SU-DHL-6 (cell line): ENCODE measurements around the gene CYP4F12.

Source experiments
- H2AFZ ChIP-seq: fragments of 200-600 bp; sonication (generic); 2 replicates; pipeline ENCODE4 v1.6.1; 2014; ENCODE audit warnings: low read depth, mild to moderate bottlenecking, moderate library complexity, mixed read lengths, antibody characterized with exemption, low read length; ENCODE audit not compliant: severe bottlenecking
- H3F3A ChIP-seq: fragments of 200-600 bp; shearing (Covaris generic); 2 replicates; pipeline ENCODE4 v1.6.0; 2016; ENCODE audit warnings: antibody characterized with exemption, mild to moderate bottlenecking; ENCODE audit not compliant: insufficient read depth
- H3K27ac ChIP-seq: fragments of 200-600 bp; sonication (generic); 2 replicates; pipeline ENCODE4 v1.5.1; 2016; ENCODE audit warnings: low read depth, mild to moderate bottlenecking, low read length, moderate library complexity, mixed read lengths
- H3K27me3 ChIP-seq: fragments of 200-600 bp; sonication (generic), shearing (Covaris generic); 2 replicates; pipeline ENCODE4 v1.6.0; 2014; ENCODE audit warnings: mild to moderate bottlenecking, low read length
- H3K36me3 ChIP-seq: fragments of 200-600 bp; sonication (generic); 2 replicates; pipeline ENCODE4 v1.6.1; 2014; ENCODE audit warnings: mild to moderate bottlenecking, low read length, mixed read lengths
- H3K4me2 ChIP-seq: fragments of 300-600, 200-600 bp; shearing (Covaris generic), sonication (generic); 2 replicates; pipeline ENCODE4 v1.6.0; 2014; ENCODE audit warnings: low read length, low read depth, mild to moderate bottlenecking; ENCODE audit not compliant: poor library complexity, severe bottlenecking
- H3K4me3 ChIP-seq: fragments of 200-600 bp; sonication (generic); 2 replicates; pipeline ENCODE4 v1.5.1; 2014; ENCODE audit warnings: antibody characterized with exemption, low read length, mild to moderate bottlenecking, mixed read lengths; ENCODE audit not compliant: insufficient read depth, poor library complexity, severe bottlenecking
- H3K79me2 ChIP-seq: fragments of 200-600 bp; sonication (generic); 2 replicates; pipeline ENCODE4 v1.6.1; 2014; ENCODE audit warnings: mild to moderate bottlenecking, low read length, moderate library complexity; ENCODE audit not compliant: insufficient read depth
- H3K9ac ChIP-seq: fragments of 200-600 bp; sonication (generic); 2 replicates; pipeline ENCODE4 v1.7.0; 2014; ENCODE audit warnings: mild to moderate bottlenecking, low read length
- H3K9me2 ChIP-seq: fragments of 200-600 bp; sonication (generic); replicated peaks from 2 replicates; pipeline ENCODE4 v1.6.1; 2014; ENCODE audit warnings: low read length; ENCODE audit not compliant: insufficient read depth
- H3K9me3 ChIP-seq: fragments of 200-600 bp; sonication (generic); 2 replicates; pipeline ENCODE4 v1.6.1; 2014; ENCODE audit warnings: low read length, mixed read lengths; ENCODE audit not compliant: insufficient read depth
- H4K20me1 ChIP-seq: fragments of 200-600 bp; sonication (generic); 2 replicates; pipeline ENCODE4 v1.6.1; 2014; ENCODE audit warnings: low read depth, mild to moderate bottlenecking, antibody characterized with exemption, low read length, moderate library complexity, mixed read lengths
- EZH2phosphoT487 ChIP-seq: fragments of 200-600 bp; sonication (generic), shearing (Covaris generic); conservative IDR thresholded peaks from 2 replicates; pipeline ENCODE4 v1.6.1; 2018; ENCODE audit warnings: mild to moderate bottlenecking, antibody characterized with exemption, low read length, moderate library complexity, mixed read lengths
- TF ChIP-seq, protein P1 (sequence below): fragments of 200-600 bp; sonication (generic); IDR thresholded peaks from one replicate; pipeline ENCODE4 v1.5.1; 2017; ENCODE audit warnings: antibody characterized with exemption, mild to moderate bottlenecking, low read length, moderate library complexity; ENCODE audit not compliant: insufficient read depth, poor library complexity, severe bottlenecking

Gene CYP4F12

DNA sequence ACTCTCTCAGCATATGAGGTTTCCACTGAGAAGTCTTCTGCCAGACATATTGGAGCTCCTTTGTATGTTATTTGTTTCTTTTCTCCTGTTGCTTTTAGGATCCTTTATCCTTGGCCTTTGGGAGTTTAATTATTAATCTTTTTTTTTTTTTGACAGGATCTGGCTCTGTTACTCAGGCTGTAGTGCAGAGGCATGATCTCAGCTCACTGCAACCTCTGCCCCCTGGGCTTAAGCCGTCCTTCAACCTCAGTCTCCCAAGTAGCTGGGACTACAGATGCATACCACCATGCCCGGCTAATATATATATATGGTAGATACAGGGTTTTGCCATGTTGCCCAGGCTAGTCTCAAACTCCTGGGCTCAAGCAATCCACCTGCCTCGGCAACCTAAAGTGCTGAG lies 38.8 kb upstream of the CYP4F12 start:
- Histone ChIP-seq H3K36me3 (no peaks in the 10 kb centered on the region), H3F3A (no peaks in the 10 kb centered on the region), H3K9me2 (no peaks in the 10 kb centered on the region), H3K27me3 (no peaks in the 10 kb centered on the region), H3K4me2 (no peak overlapping the region), H3K79me2 (no peaks in the 10 kb centered on the region), H3K27ac (no peak overlapping the region), H2AFZ (no peak overlapping the region), H3K9ac (no peak overlapping the region), H4K20me1 (no peaks in the 10 kb centered on the region), H3K4me3 (no peak overlapping the region), H3K9me3 (no peaks in the 10 kb centered on the region)
- TF ChIP-seq, protein P1, sequence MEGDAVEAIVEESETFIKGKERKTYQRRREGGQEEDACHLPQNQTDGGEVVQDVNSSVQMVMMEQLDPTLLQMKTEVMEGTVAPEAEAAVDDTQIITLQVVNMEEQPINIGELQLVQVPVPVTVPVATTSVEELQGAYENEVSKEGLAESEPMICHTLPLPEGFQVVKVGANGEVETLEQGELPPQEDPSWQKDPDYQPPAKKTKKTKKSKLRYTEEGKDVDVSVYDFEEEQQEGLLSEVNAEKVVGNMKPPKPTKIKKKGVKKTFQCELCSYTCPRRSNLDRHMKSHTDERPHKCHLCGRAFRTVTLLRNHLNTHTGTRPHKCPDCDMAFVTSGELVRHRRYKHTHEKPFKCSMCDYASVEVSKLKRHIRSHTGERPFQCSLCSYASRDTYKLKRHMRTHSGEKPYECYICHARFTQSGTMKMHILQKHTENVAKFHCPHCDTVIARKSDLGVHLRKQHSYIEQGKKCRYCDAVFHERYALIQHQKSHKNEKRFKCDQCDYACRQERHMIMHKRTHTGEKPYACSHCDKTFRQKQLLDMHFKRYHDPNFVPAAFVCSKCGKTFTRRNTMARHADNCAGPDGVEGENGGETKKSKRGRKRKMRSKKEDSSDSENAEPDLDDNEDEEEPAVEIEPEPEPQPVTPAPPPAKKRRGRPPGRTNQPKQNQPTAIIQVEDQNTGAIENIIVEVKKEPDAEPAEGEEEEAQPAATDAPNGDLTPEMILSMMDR: no peak

DNA sequence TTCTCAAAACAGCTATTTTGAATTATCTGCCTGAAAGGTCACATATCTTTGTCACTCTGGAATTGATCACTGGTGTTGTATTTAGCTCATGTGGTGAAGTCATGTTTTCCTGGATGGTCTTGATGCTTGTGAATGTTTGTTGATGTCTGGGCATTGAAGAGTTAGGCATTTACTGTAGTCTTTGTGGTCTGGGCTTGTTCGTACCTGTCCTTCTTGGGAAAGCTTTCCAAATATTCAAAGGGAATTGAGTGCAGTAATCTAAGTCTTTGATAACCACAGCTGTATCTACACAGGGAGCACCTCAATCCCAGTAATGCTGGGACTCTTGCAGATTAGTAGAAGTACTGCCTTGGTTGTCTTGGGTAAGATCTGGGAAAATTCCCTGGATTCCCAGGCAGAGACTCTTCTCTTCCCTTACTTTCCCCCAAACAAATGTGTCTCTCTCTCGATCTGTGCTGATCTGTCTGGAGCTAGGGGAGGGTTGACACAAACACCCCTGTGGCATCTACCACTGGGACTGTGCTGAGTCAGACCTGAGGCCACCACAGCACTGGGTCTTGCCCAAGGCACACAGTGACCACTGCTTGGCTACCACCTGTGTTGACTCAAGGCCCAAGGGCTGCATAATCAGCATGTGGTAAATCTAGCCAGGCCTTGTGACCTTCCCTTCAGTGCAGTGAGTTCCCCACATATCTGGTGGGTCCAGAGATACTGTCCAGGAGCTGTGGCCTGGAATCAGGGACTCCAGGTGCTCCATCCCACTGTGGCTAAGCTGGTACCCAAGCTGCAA lies 37.7 kb upstream of the CYP4F12 start:
- Histone ChIP-seq H3F3A (no peaks in the 10 kb centered on the region), H3K9me3 (no peaks in the 10 kb centered on the region), H3K27me3 (no peaks in the 10 kb centered on the region), H3K4me3 (no peak overlapping the region), H3K79me2 (no peaks in the 10 kb centered on the region), H3K4me2 (no peak overlapping the region), H4K20me1 (no peaks in the 10 kb centered on the region), H3K9me2 (no peaks in the 10 kb centered on the region), H3K27ac (no peak overlapping the region), H3K9ac (no peak overlapping the region), H2AFZ (no peak overlapping the region), H3K36me3 (no peaks in the 10 kb centered on the region)
- TF ChIP-seq, protein P1: no peak
- no peak for TF ChIP-seq EZH2phosphoT487

DNA sequence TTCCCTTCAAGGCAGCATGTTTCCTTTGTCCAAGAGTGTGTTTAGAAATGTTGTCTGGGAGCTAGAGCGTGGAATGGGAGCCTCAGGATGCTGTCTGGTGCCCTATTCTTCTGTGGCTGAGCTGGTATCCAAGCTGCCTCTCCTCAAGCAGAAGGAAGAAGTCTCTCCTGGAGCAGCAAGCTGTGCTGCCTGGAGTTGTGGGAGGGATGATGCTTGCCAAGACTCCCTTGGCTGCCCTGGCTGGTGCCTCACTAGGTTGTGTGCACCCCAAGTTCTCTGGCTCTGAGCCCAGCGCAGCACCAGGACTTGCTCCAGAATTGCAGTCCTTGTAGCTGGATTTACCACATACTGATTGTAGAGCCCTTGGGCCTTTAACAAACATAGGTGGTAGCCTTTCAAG lies 36.9 kb upstream of the CYP4F12 start:
- Histone ChIP-seq H2AFZ (no peak overlapping the region), H3K9me2 (no peaks in the 10 kb centered on the region), H3K9ac (no peak overlapping the region), H3K4me3 (no peak overlapping the region), H3F3A (no peaks in the 10 kb centered on the region), H3K79me2 (no peaks in the 10 kb centered on the region), H3K27ac (no peak overlapping the region), H4K20me1 (no peaks in the 10 kb centered on the region), H3K36me3 (no peaks in the 10 kb centered on the region), H3K9me3 (no peaks in the 10 kb centered on the region), H3K4me2 (no peak overlapping the region), H3K27me3 (no peaks in the 10 kb centered on the region)
- TF ChIP-seq, protein P1: no peak
- no peak for TF ChIP-seq EZH2phosphoT487
